GM19438 (cell line): ENCODE data around the gene EP400.
"Not testable (repeated sequence)": the region's sequence is repeated elsewhere in the genome, so short reads cannot be mapped to it uniquely, and the experiment has no call there.

ENCODE experiments used
- ATAC-seq: cut with Tn5 transposase; IDR thresholded peaks from one replicate; pipeline ENCODE4 v1.9.1; 2021; ENCODE audit warnings: low read depth; ENCODE audit not compliant: unreplicated experiment

EP400 gene

GRCh38 chr12:132040906-132041606 lies 91.3 kb downstream of the EP400 start:
- no peak for ATAC-seq

DNA sequence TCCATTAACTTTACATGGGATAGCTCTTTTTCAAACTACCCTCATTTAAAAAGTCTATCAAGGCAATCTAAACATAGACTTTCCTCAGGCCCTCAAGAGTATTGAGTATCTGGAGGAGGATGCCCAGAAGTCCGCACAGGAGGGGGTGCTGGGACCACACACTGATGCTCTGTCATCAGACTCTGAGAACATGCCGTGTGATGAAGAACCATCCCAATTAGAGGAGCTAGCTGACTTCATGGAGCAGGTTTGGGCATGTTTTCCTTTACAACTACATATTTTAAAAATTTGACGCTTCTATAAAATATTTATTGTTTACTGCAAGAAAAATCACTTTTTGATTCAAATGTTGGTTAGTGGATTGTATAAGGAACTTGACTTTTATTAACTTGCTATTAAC lies 93.5 kb downstream of the EP400 start:
- ATAC-seq, result no peak

DNA sequence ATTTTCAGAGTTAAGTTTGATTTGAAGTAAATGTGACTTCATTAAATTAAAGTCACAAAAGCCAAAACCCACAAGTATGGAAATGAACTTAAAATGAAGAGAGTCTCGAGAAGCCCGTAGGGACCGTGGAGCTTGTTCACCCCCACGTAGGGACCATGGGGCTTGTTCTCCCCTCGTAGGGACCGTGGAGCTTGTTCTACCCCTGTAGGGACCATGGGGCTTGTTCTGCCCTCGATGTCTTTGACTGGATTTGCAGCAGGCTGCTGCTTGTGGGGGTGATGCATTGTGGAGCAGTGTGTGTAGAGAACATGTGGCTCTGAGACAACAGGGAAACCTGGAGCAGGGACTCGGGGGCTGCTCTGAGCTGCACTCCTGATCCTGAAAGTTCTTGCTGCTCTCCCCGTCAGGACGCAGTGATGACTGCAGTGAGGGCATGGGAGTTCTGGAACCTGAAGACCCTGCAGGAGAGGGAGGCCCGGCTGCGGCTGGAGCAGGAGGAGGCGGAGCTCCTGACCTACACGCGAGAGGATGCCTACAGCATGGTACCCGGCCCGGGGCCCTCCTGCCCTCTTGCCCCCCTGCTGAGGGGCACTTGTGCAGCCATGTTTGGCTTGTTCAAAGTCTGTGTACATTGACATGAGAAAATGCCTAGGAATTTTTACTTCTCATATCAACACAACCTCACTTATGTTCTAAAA lies 94.2 kb downstream of the EP400 start:
- ATAC-seq, result no peak

DNA sequence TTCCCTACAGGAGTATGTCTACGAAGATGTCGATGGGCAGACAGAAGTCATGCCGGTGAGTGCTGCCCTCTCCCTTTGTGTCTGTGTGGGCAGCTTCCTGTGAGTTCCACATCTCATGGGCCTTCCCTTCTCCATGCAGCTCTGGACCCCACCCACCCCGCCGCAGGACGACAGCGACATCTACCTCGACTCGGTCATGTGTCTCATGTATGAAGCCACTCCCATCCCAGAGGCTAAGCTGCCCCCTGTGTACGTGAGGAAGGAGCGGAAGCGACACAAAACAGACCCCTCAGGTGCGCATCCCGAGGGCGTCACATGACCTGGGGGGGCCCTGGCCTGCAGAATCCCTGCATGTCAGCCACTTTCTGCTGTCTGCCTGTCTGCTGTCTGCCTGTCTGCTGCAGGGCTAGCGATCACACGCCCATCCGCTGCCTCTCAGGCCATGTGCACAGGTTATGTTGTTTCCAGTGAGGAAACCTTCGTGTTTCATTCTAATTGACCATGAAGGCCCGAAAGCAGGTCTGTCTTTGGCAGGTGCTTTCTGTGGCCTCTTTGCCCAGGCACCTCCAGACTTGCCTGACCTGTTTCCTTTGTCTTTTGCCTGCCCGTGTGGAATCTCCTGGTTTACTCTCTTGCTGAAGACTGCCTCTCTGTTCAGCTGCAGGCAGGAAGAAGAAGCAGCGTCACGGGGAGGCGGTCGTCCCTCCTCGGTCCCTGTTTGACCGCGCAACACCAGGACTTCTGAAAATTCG lies 95.1 kb downstream of the EP400 start:
- ATAC-seq, result no peak

DNA sequence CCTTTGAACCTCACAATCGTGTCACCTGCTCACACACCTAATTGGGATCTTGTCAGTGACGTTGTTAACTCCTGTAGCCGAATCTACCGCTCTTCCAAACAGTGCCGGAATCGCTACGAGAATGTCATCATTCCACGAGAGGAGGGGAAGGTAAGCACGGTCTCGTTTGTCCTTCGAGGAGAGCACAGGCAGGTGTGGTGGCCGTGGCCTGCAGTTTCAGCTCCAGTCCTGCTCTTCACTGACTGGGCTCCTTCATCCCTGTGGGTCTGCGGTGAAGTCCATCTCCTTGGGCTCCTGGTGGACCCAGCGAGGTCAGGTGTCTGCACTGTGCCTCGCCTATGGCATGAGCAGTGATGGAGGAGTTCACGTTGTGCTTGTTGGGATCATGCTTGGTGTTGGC lies 96.0 kb downstream of the EP400 start:
- ATAC-seq, result no peak

- ATAC-seq, result no peak
Observed at GRCh38 chr12:132046561-132046960, 96.8 kb downstream of the EP400 start.

DNA sequence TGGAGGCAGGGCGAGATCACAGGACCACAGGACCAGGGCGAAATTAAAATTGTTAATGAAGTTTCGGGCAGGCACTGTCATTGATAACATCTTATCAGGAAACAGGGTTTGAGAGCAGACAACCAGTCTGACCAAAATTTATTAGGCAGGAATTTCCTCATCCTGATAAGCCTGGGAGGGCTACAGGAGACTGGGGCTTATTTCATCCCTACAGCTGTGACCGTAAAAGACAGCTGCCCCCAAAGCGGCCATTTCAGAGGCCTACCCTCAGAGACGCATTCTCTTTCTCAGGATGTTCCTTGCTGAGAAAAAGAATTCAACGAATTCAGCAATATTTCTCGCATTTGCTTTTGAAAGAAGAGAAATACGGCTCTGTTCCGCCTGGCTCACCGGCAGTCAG lies 97.9 kb downstream of the EP400 start:
- ATAC-seq, result not testable (repeated sequence)

DNA sequence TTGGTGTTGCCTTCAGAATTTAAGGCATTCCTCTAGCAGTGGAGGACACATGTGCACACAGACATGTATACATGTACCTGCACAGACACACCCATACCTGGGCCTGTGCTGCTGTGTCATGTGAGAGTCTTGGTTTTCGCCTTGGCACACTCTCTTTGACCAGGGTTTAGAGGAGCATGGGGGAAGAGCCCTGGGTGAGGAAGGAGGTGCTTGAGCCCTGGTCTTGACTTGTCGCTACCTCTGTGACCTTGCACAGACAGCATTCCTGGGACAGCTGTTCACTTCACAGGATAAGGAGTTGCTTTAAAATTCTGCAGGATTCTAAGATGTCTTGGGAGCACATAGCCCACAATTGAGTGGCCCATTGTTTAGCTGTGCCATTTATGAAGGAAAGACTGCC lies 99.7 kb downstream of the EP400 start:
- ATAC-seq, result no peak

GRCh38 chr12:132049876-132050275 lies 100.1 kb downstream of the EP400 start:
- ATAC-seq, result no peak

- not testable (repeated sequence) for ATAC-seq
Observed at GRCh38 chr12:132051718-132052117, 102.0 kb downstream of the EP400 start.

DNA sequence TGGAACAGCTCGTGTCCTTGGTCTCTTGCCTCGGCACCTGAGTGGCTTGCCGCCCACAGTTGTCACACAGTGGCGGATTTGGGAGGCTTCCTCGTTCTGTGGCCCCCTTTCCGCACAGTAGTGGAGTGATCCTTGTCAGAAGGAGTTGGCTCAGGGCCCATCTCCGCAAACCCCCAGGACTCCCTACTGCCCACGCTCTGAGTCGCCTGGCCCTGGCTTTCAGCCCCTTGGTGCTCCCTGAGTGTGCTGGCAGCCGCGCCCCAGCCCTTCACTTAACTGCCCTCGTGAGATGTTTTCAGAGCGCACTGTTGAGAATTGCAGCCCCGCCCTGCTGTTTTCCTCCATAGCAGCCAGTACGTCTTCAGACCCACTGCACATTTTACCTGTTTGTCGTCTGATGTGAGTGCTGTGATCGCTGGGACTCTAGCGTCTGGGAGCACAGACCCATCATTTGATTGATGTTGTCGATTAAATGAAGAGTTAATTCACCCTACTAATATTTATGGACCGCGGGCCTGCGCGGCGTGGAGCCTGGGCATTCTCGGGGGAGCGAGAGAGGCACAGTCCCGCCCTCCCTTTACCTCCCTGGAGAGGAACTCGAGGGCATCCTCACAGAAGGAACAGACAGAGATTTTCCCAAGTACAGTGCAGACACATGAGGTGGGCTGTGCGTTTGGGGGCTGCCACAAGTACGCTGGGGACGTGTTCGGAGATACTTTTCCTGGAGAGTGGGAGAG lies 102.6 kb downstream of the EP400 start:
- no peak for ATAC-seq

DNA sequence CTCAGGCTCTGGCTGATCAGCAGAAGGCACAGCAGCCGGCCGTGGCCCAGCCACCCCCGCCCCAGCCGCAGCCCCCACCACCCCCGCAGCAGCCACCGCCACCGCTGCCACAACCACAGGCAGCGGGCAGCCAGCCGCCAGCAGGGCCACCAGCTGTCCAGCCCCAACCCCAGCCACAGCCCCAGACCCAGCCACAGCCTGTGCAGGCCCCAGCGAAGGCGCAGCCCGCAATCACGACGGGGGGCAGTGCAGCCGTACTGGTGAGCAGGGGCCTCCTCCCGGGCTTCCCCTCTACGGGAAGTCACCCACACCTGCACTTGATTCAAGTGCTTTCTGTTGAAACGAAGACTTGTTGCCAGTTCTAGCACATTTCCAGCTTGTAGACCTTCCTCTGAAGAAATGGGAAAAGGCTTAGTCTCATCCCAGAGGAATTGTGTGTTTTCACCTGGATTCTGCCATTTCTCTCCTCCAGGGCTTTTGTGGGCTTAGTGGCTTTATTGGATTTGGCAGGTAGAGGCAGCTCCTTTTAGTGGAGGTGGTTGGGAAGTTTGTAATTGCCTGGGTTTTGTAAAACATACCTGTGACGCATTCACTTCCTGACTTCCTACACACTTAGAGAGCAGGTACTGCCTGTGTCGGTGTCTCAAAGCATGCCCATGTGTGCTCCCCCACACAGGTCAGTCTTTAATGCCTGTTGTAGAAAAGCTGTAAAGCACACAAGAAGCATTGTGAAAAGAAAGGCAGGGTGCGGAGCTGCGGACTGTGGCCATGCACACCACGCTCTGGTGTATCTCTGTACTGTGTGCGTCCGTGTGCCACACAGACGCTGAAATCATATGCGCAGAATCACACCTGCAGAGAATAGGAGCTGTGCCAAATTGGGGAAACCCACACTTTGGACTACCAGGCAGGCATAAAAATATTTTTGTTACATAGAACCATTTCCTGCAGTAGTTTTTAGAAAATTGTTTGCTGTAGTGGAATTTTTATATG lies 103.9 kb downstream of the EP400 start:
- no peak for ATAC-seq

DNA sequence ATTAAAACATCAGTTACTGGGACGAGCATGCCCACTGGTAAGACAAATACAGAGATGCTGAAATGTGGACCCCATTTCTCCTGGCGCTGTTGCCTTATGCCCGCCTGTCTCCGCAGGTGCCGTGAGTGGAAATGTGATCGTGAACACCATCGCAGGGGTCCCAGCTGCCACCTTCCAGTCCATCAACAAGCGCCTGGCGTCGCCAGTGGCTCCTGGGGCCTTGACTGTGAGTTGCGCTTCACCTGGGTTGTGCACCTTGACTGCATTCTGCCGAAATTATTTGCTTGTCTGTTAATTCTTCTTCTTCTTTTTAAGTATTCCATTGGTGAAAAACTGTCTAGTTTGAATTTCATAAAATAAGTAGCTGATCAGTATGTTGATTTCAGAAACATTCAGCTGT lies 105.2 kb downstream of the EP400 start:
- ATAC-seq, result no peak

DNA sequence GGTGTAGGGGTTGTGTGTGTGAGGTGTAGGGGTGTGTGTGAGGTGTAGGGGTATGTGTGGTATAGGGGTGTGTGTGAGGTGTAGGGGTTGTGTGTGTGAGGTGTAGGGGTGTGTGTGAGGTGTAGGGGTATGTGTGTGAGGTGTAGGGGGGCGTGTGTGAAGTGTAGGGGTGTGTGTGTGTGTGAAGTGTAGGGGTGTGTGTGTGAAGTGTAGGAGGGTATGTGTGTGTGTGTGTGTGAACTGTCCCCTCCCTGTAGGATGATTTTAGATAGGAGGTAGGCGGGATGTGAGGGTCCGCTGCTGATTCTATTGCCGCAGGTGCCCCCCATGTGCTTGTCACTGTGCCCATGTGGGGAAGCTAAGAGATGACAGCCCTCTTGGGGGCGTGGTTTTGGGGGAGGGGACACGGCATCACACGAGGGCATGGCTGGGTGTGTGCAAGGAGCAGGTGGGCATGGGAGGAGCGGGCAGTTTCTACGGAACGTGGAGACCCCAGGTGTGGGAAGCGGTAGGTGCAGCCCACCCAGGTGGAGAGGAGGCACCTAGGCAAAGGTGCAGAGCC lies 105.9 kb downstream of the EP400 start:
- ATAC-seq, result no peak

DNA sequence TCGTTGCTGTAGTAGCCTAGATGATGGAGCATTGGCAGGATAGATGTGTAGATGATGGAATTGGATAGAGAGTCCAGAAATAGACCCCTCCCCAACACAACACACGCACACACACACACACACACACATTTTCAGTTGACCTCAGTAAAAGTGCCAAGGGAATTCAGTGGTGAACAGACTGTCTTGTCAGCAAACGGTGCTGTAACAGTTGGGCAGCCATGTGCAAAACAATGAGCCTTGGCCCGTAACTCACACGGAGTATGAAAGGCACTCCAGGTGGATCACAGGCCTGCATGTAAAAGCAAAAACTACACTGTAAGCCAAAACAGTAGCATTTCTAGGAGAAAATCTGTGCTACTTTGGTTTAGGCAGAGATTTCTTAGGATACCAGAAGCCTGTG lies 106.6 kb downstream of the EP400 start:
- no peak for ATAC-seq

- ATAC-seq, result no peak
Observed at GRCh38 chr12:132056951-132057350, 107.2 kb downstream of the EP400 start.

DNA sequence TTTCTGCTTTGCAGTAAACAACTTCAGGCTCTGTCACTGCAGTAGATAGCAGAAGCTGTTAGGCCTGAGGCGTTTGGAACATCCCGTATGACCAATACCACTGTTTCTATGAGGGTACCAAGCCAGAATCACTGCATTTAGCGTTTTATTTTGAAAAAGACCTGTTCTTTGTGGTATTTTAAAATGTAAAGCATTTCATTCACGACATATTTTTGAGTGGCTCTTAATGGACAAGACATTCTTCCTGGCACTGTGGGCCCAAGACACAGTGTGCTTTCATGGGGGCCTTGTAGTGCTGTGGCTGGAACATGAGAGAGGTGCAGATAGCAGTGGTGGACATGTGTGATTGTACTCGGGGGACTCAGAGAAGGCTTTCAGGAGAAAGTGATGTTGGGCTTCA lies 107.9 kb downstream of the EP400 start:
- no peak for ATAC-seq

DNA sequence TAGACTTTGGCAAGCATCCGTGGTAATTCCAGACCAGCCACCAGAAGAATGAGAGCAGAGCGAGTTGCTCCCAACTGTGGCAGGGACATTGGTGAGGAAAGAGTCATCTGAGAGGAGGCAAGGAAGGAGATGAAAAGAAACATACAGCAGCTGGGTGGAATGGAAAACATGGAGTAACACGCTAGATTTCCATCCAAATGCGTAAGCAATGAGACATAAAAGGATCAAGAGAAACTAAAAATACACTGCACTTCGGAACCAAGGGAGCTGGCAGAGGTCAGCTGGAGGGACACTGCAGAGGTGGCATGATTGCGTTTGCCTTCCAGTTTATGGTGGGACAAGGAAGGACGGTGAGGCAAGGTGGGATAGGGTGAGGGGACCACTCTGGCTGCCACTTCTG lies 111.5 kb downstream of the EP400 start:
- no peak for ATAC-seq

DNA sequence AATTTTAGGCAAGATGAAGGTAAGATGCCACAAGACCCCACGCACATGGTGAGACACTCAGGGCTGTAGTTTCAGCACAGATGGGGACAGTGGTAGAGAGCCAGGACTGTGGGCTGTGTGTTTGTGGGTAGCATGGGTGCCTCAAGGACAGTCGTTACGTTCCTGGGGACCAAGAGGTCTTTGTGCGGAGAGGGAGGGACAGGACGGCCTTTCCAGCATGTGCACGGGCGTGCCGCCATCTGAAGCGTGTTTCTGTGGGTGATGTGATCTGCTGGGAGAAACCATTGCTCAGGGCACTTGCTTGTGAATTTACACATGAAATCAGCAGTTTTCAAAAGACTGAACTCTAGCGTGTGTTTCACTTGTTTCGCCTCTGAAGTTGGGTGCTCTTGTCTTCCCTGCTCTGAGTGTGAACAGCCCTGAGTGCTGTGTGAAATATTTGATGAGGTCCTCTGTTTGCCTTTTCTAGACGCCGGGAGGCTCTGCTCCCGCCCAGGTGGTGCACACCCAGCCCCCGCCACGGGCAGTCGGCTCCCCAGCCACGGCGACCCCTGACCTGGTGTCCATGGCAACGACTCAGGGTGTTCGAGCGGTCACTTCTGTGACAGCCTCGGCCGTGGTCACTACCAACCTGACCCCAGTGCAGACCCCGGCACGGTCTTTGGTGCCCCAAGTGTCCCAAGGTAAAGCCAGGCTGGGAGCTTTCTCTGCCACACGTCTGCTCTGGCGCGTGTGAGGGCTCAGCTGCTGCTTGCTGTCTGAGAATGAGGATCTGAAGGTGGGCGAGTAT lies 112.1 kb downstream of the EP400 start:
- ATAC-seq, result no peak
